Stimulated activated CD4-positive, alpha-beta T cell treated with anti-CD3 and anti-CD28 coated beads, Interleukin-2, amount 100 ng/mL, for 4 hours (primary cell): ENCODE measurements around the gene SFXN3.

Experiments
- DNase-seq: peaks from one replicate; pipeline ENCODE4 v3.0.0-alpha.2; 2020; ENCODE audit warnings: low read depth

Gene SFXN3

DNA sequence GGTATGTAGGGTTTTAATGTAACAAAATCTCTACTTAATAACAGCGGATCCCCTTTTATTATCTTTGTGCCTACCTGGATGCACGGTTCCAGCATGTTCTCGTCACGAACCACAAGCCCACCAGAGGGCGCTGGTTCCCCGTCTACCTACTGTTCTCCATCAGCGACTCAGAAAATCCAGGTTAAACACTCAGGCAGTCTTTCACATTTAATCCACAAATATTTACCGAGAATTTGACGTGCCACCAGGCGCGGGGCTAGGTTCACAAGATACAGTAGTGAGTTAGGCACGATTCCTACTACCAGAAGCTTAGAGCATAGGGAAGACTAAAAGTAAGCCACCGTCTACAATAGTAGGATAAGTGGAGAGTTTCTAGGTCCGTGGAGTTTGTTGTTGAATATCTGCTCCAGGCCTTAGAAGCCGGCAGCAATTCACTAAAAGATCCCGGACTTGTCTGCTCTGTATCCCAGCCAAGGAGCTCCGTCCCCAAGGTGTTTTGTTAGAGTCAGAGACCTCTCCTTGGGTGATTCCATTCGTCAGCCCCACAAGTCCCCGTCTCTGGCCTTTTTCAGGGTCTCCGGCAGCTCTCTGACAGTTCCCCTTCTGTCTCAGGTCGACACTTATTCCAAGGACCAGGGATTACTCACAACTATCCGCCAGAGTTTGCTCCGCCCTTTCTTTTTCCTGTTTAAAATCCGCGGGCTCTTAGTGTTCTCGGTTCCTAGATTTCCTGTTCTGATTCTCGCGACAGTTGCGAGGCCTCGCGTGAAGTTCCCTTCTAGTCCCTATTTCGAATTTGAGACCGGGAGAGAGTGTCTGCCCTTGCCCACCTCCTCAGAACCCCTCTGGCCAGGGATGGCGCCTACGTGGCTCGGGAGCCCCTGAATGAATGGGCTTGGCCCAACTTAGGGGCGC, 29.3 kb downstream of the SFXN3 start:
- DNase-seq = peak; percentile 81

DNA sequence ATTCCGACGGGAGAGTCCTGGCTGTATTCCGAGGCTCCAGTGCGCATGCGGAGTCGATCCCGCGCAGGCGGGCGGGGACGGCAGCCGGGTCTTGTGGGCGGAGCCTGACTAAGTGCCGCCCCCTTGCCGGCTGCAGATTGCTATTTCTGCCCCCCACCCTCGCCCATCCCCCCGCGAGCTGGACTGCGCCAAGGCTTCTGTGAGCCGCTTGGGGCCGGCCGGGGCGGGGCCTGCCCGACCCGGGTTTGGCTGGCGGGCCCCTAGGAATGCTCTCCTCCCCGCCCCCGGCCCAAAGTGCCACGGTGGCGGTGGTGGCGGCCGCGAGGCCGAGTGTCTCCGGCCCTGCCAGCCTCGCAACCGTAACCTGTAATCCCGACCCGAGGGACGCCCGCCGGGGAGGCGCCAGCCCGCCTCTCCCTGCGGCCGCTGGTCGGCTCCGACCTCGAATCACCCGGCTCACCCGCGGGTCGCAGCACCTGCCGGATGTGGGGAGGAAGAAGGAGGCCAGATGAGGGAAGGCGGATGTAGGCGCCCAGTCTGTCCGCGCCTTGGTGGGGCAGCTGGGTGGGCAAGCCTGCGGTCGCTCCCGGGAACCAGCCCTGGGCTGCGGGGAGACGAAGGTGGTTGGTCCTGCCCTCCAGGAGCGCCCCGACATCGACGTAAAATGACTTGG, 30.1 kb downstream of the SFXN3 start:
- DNase-seq = peak; percentile 83

DNA sequence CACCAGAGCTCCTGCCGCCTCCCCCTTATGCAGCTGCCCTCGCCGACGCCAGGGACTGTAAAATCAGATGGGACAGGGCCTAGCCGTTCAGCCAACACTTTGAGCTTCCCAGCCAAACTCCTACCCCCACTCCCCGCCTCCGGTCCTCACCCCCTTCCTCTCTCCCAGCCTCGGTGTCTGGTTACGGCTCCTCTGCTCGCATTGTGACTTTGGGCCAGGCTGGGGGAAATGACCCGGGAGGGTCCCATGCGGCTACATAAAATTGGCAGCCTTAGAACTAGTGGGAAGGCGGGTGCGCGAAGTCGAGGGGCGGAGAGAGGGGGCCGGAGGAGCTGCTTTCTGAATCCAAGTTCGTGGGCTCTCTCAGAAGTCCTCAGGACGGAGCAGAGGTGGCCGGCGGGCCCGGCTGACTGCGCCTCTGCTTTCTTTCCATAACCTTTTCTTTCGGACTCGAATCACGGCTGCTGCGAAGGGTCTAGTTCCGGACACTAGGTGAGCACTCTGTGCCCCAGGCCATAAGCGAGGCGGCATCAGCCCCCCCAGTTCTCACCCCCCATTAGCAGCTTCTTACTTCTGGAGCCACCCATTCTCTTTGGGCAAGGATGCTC, 30.7 kb downstream of the SFXN3 start, which contains the start of gene KAZALD1:
Gene KAZALD1, plus strand, starts transcription at position 366 of the 608 bp plus-strand sequence. CDS start 604 bp downstream, outside the sequence.
- no peak for DNase-seq

DNA sequence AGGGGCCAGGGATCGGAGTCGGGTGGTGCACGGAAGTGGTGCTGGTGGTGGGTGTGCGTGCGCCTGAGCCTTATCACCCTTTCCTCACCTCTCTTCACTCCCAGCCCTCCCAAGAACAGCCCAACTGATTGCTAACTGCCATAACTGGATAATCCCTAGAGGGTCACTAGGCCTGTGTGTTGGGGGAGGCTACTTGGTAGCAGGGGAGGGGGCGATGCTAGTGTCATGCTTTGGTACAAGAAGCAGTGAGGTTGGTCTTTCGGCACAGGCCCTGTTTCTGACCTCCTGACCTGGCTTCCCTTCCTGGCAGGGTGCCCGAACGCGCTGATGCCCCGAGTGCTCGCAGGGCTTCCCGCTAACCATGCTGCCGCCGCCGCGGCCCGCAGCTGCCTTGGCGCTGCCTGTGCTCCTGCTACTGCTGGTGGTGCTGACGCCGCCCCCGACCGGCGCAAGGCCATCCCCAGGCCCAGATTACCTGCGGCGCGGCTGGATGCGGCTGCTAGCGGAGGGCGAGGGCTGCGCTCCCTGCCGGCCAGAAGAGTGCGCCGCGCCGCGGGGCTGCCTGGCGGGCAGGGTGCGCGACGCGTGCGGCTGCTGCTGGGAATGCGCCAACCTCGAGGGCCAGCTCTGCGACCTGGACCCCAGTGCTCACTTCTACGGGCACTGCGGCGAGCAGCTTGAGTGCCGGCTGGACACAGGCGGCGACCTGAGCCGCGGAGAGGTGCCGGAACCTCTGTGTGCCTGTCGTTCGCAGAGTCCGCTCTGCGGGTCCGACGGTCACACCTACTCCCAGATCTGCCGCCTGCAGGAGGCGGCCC, 31.4 kb downstream of the SFXN3 start:
- DNase-seq = no peak

DNA sequence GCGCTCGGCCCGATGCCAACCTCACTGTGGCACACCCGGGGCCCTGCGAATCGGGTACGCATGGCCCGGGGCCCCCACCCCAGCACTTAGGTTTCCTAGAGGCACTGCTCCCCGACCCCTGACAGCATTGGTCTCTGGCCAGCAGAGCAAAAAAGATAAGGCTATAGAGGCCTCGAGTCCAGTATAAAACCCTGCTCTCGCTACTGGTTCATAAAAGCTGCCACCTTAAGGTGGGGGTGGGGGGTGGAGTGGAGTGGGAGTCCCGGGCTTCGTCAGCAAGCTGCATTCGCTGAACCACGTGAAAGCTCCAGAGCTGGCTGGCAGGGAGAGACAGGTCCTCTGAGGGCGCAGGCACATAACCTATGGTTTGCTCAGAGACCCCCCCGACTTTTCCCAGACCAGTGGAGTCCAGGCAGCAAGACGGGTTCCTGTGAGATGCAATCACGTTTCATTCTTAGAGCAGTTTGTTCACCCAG, 32.1 kb downstream of the SFXN3 start:
- DNase-seq = no peak

DNA sequence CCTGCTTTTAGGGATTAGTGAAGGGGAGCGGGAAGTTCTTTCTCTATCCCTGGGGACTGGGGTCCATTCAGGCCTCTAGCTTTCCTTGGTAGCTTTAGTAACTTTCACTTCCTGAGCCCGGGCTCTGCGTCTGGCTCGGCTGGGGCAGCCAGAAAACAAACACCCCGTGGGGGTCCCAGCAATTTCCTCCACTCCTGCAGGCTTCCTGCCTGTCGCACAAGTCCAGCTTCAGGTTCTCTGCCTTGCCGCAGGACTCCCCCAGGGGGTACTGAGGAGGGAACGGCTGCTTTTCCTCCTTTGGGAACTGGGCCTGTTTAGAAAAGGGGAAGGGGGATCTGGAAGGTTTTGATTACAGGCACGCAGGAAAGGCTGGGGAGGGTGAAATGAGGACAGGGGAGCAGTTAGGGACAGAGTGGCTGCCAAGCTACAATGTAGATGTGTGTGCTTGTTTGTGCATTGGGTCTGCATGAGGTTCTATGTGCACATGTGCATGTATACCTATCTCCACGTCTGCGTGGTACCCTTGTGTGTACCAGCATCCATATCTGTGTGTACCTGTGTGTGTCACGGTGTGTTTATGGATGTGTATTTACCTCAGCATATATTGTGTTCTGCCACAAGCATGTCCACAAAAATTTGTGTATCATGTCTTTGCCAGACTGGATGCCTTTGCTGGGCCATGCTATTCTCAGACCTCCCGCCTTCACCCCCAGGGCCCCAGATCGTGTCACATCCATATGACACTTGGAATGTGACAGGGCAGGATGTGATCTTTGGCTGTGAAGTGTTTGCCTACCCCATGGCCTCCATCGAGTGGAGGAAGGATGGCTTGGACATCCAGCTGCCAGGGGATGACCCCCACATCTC, 32.7 kb downstream of the SFXN3 start:
- no peak for DNase-seq

DNA sequence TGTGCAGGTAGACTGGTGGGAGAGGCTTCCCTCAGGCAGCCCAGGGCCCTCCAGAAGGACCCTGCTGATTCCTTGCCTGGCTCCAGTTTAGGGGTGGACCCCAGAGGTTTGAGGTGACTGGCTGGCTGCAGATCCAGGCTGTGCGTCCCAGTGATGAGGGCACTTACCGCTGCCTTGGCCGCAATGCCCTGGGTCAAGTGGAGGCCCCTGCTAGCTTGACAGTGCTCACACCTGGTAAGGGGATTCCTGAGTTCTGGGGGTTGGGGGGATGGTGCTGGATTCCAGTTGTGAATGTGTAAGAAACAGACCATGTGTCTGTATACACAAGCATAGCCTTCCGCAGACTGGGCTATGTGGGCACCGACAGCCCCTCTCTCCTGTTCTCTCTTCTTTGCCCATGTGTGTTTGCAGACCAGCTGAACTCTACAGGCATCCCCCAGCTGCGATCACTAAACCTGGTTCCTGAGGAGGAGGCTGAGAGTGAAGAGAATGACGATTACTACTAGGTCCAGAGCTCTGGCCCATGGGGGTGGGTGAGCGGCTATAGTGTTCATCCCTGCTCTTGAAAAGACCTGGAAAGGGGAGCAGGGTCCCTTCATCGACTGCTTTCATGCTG, 33.5 kb downstream of the SFXN3 start:
- DNase-seq = no peak

DNA sequence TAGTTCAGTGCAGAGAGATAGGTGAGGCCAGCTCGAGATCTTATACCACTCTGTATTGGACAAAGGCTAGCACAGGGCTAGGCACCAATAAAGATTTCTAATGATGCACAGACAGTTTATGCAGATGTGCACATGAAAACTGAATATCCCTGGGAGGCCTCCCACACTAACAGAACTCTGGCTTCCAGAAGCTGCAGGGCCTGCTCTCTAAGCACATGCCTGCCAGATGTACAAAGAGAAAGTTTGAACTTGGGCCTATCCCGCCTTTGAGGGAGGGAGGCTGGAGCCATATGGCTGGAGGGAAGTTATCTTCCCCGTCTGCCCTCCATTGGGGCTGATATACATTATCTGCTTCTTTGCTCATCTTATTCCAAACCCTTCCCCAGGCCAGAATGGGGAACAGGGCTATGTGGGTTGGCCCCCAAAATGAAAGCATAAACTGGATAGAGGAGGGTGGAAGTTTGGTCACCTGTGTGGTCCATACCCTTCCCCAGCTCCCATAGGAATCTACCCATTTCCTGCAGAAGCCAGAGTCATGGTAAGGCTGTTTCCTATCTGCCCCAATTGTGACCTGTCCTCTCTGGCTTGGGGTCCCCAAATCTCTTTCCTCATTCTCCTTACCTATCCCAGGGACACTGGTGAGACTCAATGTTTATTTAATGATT, 34.6 kb downstream of the SFXN3 start:
- no peak for DNase-seq

DNA sequence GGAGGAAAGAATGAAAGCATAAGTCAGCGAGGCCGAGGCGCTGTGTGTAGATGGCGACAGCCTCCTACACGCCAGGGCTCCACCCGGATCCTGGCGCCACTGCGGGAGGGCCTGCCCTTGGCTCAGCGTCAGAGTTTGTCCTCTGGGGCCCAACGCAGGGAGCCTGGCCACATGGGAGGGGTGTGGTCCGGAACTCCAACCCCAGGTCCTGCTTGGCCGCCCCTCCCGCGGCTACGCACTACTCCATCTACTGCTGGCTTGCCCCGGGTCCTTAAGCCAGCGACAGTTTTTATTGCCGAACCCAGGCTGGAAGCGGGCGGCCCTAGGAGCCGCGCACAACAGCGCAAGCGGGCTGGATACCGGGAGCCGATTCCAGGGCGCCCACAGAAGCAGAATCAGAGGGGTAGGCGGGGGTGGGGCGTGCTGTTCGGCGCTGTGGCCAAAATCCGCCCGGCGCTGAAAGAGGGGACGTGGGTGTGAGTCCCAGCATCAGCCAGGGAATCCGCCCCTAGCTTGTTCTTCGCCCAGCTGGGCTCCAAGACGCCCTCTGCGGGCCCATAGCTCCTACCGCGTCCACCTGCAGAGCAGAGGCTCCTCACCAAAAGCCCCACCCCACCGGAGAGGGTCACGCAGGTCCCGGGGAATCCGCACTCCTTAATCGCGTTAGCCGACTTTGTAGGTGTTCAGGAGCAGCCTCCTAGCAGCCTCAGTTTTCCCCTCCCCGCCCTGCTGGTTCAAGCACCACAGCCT, 35.3 kb downstream of the SFXN3 start:
- DNase-seq = no peak

DNA sequence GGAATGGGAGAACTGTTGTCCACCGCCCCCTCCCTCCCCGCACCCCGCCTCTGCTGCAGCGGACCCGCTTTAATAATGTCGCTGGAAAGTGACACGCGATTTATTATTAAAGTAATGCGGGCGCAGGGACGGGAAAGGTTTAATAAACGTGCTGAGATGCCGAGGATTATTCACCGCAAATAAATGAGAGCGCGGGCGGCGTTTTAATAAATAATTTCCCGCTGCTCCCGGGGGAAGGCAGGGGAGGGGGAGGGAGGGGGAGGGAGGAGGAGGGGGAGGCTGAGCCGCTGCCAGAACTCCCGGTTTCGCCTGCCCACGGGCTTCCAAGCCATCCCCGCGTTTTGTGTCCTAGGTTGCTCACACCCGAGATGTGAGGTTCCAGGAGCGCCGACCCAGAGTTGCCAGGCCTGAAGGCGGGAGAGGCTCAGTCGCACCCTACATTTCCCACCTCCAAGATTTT, 35.9 kb downstream of the SFXN3 start:
- DNase-seq = no peak

DNA sequence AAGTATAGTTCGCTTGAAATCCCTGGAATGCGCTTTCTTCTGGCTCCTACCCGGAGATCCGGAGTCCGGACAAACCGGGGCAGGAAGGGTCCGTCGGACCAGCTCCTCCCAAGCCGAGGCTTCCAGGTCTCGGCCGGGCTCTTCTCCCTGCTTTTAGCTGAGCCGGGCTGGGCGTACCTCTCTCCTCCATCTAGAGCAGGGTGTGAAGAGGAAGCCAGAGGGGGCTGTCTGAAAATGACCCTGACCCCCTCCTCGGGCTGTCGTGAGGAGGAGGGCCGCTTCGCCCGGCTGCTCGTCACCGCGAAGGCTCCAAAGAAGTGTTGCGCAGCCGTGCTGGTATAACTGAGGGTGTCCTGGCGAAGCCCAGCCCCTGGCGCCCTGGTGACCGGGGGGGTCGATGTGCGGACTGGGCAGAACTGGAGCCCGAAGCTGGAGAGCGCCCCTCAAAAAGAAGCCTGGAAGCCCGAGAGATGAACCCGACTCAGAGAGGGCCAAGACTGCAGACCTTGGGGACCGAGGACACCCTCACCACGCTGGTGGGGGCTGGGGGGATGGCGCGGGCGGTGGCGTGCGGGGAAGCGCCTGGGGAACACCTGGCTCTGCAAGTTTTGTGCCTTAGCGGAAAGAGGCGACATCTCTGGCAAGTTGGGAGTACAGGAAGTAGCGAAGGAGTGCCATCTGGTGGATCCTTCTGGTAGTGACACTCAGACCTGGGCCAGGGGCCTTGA, 36.5 kb downstream of the SFXN3 start:
- peak; percentile 69 for DNase-seq

DNA sequence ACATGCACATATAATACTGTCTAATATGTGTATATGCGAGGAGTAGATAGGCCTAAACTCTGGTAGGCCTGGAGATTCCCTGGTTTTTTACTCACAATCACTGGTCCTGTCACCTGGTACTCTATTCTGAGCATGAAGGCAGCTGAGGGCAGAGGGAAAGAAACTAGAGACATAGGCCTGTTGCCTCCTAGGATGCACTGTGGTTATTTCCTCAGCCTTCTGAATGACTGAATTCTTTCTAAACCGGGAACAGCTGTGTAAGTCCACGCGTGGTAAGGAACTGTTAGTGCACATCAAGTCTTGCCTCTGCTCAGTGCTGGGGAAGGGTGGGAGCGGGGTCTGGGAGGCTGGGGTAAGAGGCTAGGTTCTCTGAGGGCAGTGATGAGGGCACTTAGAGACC, 38.4 kb downstream of the SFXN3 start:
- DNase-seq = no peak

DNA sequence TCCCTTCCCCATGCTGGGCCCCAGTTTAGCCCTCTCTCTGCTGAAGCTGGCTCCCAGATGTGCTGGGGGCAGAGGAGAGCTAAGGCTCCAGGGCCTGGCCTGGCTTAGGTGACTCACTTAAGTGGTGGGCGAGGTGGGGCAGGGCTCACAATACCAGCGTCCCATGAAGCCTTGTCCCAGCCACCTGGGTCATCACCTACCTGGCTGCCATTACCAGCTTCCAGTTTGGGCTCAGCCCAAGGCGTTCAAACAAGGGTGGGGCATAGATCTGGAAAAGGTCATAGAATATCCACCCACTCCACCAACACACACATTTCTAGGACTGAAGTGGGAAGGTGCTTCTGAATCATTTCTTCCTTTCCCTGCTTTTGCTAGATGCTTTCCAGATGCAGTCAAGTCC, 39.1 kb downstream of the SFXN3 start:
- no peak for DNase-seq

DNA sequence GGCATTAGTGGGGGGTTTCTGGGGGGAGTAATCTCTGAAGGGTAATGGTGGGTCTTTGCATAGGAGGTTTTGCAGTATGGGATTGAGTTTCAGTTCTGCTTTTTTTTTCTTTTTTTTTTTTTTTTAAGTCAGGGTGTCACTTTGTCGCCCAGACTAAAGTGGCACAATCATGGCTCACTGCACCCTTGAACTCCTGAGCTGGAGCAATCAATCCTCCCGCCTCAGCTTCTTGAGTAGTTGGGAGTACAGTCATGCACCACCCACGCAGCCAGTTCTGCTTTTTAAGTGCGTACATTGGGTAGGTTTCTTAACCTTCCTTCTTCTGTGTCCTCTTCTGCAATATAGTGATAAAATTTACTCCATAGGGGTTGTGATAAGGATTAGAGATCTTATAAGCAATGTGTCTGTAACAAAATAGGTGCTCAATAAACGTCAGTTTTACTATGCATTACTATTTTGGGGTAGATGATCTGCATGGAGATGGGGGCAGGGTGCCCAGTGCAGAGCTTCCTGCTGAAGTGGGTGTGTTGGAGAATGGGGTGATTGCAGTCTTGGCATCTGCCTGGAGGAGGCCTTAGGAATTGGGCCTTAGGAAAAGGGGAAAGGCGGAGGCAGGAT, 40.3 kb downstream of the SFXN3 start:
- no peak for DNase-seq

DNA sequence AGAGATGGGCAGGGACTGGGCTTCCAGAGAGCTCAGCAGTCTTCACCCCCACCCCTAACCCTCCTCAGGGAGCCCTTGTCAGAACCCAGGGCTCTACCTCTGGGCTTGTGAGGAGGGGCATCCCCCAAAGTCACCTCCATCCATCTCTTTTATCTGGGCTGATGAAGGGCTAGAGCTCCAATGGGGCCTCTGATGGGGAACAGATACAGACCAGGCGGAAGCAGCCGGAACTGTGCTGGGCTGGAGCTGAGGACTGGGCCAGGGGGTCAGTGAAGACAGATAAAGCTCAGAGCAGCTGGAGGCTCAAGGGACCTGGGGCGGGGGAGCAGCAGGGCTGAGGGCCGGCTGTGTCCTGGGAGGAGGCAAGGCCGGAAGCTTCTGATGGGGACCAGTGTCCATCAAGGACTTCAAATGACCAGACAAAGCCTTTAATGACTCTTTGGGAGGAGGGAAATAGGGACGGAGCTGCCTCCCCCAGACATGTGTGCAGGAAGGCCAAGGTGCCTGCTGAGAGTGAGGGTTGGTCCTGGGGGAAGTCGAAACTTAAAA, 40.9 kb downstream of the SFXN3 start:
- DNase-seq = no peak

DNA sequence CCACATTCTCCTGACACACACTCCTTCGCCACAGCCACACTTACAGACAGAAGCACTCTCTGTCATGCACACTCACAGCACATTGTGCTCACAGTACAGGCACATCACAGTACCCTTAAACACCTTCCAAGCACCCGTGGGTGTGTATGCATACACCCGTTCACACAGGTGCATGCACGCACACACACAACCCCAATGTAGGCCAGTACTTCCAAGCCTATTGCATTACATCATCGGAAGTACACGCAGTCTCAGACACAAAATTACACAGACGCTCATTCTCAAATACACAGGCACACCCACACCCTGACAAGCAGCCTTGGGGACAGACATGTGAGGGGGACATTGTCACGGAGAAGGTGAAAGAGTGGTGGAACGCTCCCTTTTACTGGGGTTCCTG, 41.9 kb downstream of the SFXN3 start:
- no peak for DNase-seq

DNA sequence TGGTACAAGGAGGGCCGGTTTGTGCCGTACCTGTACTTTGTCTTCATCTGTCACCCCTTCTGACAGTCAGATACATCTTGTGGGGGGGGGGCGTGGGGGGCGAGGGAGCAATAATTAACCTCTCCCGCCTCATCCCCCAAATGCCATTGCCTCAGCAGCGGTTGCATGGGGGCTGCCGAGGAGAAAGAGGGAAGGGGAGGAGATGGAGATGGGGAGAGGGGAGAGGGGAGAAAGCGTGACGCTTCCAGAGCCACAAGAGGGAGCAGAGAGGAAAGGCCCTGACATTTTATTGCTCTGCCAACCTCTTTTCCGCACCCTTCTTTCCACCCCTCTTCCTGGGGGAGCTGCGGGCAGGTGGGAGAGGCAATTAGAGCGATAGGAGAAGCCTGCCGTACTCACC, 42.6 kb downstream of the SFXN3 start:
- no peak for DNase-seq

DNA sequence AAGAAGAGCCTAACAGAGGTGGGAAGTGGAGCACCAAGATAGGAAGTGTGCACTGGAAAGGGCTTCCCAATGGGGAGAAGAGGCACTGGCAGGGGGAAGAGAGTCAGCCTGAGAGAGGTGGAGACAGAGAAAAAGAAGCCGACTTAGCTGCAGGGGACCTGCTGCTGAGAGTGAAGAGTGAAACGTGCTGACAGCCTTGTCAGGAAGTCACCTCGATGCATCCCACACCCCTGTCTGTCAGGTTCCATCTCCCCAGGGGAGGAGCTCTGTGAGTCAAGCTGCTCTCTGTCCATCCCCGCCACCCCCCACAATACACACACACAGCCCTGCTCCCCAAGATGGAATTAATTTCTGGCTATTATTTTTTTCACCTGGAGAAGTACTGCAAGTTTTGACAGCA, 44.7 kb downstream of the SFXN3 start:
- no peak for DNase-seq
